Liver (tissue), 9 donors: ENCODE results near the gene SCGB1D2. TPM values are rescaled to one million over a fixed set of nuclear protein-coding genes. Genes with fewer than 3 reads are reported as not detected.

ENCODE experiments used
- DNase-seq: peaks from one replicate; pipeline ENCODE4 v3.0.0-alpha.2; 2017; ENCODE audit warnings: low spot score
- H3K27ac ChIP-seq, 2 donors: one replicate each; pipeline ENCODE4 v1.7.0; 2013; ENCODE audit warnings: inconsistent platforms in 2 of 2, low read length in 2 of 2, control low read depth in 1 of 2, low read depth in 1 of 2, mild to moderate bottlenecking in 1 of 2
- H3K27me3 ChIP-seq, 4 donors: one replicate each; pipeline versions ENCODE4 v1.6.1 to v1.7.0; 2013; ENCODE audit warnings: low read length in 3 of 4, inconsistent platforms in 1 of 4, mild to moderate bottlenecking in 1 of 4, moderate library complexity in 1 of 4; ENCODE audit not compliant: control insufficient read depth in 4 of 4, insufficient read depth in 4 of 4
- H3K36me3 ChIP-seq, 4 donors: one replicate each; pipeline versions ENCODE4 v1.6.1 to v1.7.0; 2013; ENCODE audit warnings: low read length in 3 of 4, mild to moderate bottlenecking in 3 of 4, low read depth in 1 of 4, moderate library complexity in 1 of 4; ENCODE audit not compliant: control insufficient read depth in 4 of 4, insufficient read depth in 3 of 4
- H3K4me1 ChIP-seq, 4 donors: one replicate each; pipeline versions ENCODE4 v1.6.1 to v1.7.0; 2013; ENCODE audit warnings: low read length in 3 of 4, mild to moderate bottlenecking in 3 of 4, moderate library complexity in 1 of 4; ENCODE audit not compliant: control insufficient read depth in 4 of 4, insufficient read depth in 4 of 4
- H3K4me3 ChIP-seq, 3 donors: one replicate each; pipeline versions ENCODE4 v1.6.1 to v1.7.0; 2013; ENCODE audit warnings: low read length in 3 of 3, control low read depth in 1 of 3, low read depth in 1 of 3, mild to moderate bottlenecking in 1 of 3
- H3K9ac ChIP-seq, 2 donors: one replicate each; pipeline ENCODE4 v1.7.0; 2013; ENCODE audit warnings: low read length in 2 of 2, mild to moderate bottlenecking in 2 of 2, moderate library complexity in 2 of 2, control low read depth in 1 of 2, low read depth in 1 of 2
- H3K9me3 ChIP-seq, 4 donors: one replicate each; pipeline versions ENCODE4 v1.6.1 to v1.7.0; 2013; ENCODE audit warnings: low read length in 3 of 4; ENCODE audit not compliant: control insufficient read depth in 4 of 4
- CTCF ChIP-seq: fragments of 150-350 bp; IDR thresholded peaks from 2 replicates; pipeline ENCODE4 v1.5.1; 2017; ENCODE audit warnings: improper control_type of control experiment, low read depth, low read length; ENCODE audit not compliant: missing input control
- FOXA1 ChIP-seq: IDR thresholded peaks from 2 replicates; pipeline ENCODE4 v1.6.1; 2016; ENCODE audit warnings: antibody characterized with exemption
- FOXA2 ChIP-seq: IDR thresholded peaks from 2 replicates; pipeline ENCODE4 v1.6.1; 2016; ENCODE audit warnings: antibody characterized with exemption
- GABPA ChIP-seq, 2 donors: IDR thresholded peaks in 1 of 2; conservative IDR thresholded peaks in 1 of 2; 2 replicates each; pipeline ENCODE4 v1.6.1; 2016; ENCODE audit warnings: antibody characterized with exemption in 2 of 2, mild to moderate bottlenecking in 1 of 2, moderate library complexity in 1 of 2
- HNF4A ChIP-seq, 2 donors: conservative IDR thresholded peaks; 2 replicates each; pipeline ENCODE4 v1.6.1; 2016; ENCODE audit warnings: antibody characterized with exemption in 2 of 2, mild to moderate bottlenecking in 2 of 2
- HNF4G ChIP-seq: IDR thresholded peaks from 2 replicates; pipeline ENCODE4 v1.6.1; 2016; ENCODE audit warnings: antibody characterized with exemption
- JUND ChIP-seq, 2 donors: IDR thresholded peaks; 2 replicates each; pipeline ENCODE4 v1.6.1; 2016; ENCODE audit warnings: antibody characterized with exemption in 2 of 2
- MAX ChIP-seq: IDR thresholded peaks from 2 replicates; pipeline ENCODE4 v1.6.1; 2016; ENCODE audit warnings: antibody characterized with exemption
- NR2F2 ChIP-seq: IDR thresholded peaks from 2 replicates; pipeline ENCODE4 v1.6.1; 2016; ENCODE audit warnings: antibody characterized with exemption
- RAD21 ChIP-seq, 2 donors: IDR thresholded peaks; 2 replicates each; pipeline ENCODE4 v1.6.1; 2016; ENCODE audit warnings: antibody characterized with exemption in 2 of 2, mild to moderate bottlenecking in 2 of 2
- REST ChIP-seq: IDR thresholded peaks from 2 replicates; pipeline ENCODE4 v1.6.1; 2016; ENCODE audit warnings: antibody characterized with exemption, mild to moderate bottlenecking
- RXRA ChIP-seq, 2 donors: IDR thresholded peaks; 2 replicates each; pipeline ENCODE4 v1.6.1; 2017 to 2018; ENCODE audit warnings: antibody characterized with exemption in 2 of 2, mild to moderate bottlenecking in 1 of 2
- SP1 ChIP-seq: IDR thresholded peaks from 2 replicates; pipeline ENCODE4 v1.6.1; 2018; ENCODE audit warnings: antibody characterized with exemption, mild to moderate bottlenecking
- TAF1 ChIP-seq: conservative IDR thresholded peaks from 2 replicates; pipeline ENCODE4 v1.6.1; 2016; ENCODE audit warnings: antibody characterized with exemption, mild to moderate bottlenecking
- ZBTB33 ChIP-seq: IDR thresholded peaks from 2 replicates; pipeline ENCODE4 v1.6.1; 2016; ENCODE audit warnings: antibody characterized with exemption
- WGBS: extraction: QIAGEN DNeasy Blood & Tissue Kit; methylation state at CpG from one replicate; pipeline ENCODE4 v1.1.7; 2013; 5-methylcytosine and 5-hydroxymethylcytosine counted together
- polyA plus RNA-seq, 2 donors: library from polyadenylated mRNA; stranded (reverse) in 1 of 2; unstranded in 1 of 2; fragments of 200-250 nt in 1 of 2; fragments of >200 nt in 1 of 2; fragmentation: Nextera tagmentation in 1 of 2; extraction: Ambion mirVana in 1 of 2; gene quantifications; one replicate each; pipeline versions ENCODE4 v1.2.1 to v1.2.3, GENCODE V29; 2013 to 2015
- total RNA-seq, 2 donors: library from RNA; depleted of rRNA; stranded (reverse); fragments of >200 nt; gene quantifications; one replicate each; pipeline ENCODE4 v1.2.3, GENCODE V29; 2014
- donor health status: healthy.
- donor health status: healthy.
- donor health status: healthy.
- donor health status: healthy.
- donor health status: healthy.

SCGB1D2 gene
- total and polyA plus RNA-seq, 4 donors = not detected

GRCh38 chr11:62201376-62201775 lies 40.7 kb upstream of the SCGB1D2 start:
- Histone ChIP-seq H3K9ac (no peak overlapping the region), H3K27ac (no peak overlapping the region), H3K9me3 (no peaks in the 10 kb centered on the region), H3K4me3 (no peak overlapping the region), H3K36me3 (no peaks in the 10 kb centered on the region), H3K27me3 (peaks cover 0 to 4% (median 1%) of the 10 kb centered on the region in 4 donors), H3K4me1 (no peaks in the 10 kb centered on the region)
- no peak for DNase-seq
- TF ChIP-seq CTCF (no peak), JUND (IDR thresholded peaks at IDR 0.05) (no peak), FOXA2 (no peak), GABPA (IDR thresholded peaks at IDR 0.05 in 1 of 2, conservative IDR thresholded peaks at IDR 0.05 in 1 of 2) (no peak), TAF1 (no peak), RAD21 (IDR thresholded peaks at IDR 0.05) (no peak), ZBTB33 (no peak), HNF4G (no peak), REST (no peak), NR2F2 (no peak), FOXA1 (no peak), RXRA (IDR thresholded peaks at IDR 0.05) (no peak), HNF4A (conservative IDR thresholded peaks at IDR 0.05) (no peak), SP1 (no peak), MAX (no peak)
- 66% methylated on average over 2 of the region's 2 CpGs for WGBS

- no peak overlapping the region for H3K27ac ChIP-seq
- TF ChIP-seq MAX = no peak
- H3K4me1 ChIP-seq = no peaks in the 10 kb centered on the region
- H3K9ac ChIP-seq = no peak overlapping the region
- WGBS = 71% methylated on average over 6 of the region's 6 CpGs
- no peak overlapping the region for H3K4me3 ChIP-seq
- H3K27me3 ChIP-seq = peaks cover 0 to 4% (median 1%) of the 10 kb centered on the region in 4 donors
- no peaks in the 10 kb centered on the region for H3K9me3 ChIP-seq
- H3K36me3 ChIP-seq = no peaks in the 10 kb centered on the region
- no peak for DNase-seq
Observed at GRCh38 chr11:62202910-62203309, 39.1 kb upstream of the SCGB1D2 start.
